HEK293 (cell line): ENCODE measurements around the gene MSRB3.

Experiments used
- CTCF ChIP-seq: fragments of 450-650 bp; formaldehyde crosslinking; IDR thresholded peaks from 2 replicates; pipeline ENCODE4 v1.5.1; 2016; ENCODE audit warnings: missing biosample characterization, missing genetic modification characterization
- ZNF16 ChIP-seq: fragments of 450-650 bp; formaldehyde crosslinking; IDR thresholded peaks from 2 replicates; pipeline ENCODE4 v1.5.1; 2016; ENCODE audit warnings: low read depth, missing biosample characterization, missing genetic modification characterization
- ZNF571 ChIP-seq: fragments of 450-650 bp; formaldehyde crosslinking; IDR thresholded peaks from 2 replicates; pipeline ENCODE4 v1.5.0; 2017; ENCODE audit warnings: missing biosample characterization, missing genetic modification characterization
- ZNF707 ChIP-seq: fragments of 450-650 bp; formaldehyde crosslinking; IDR thresholded peaks from 2 replicates; pipeline ENCODE4 v1.5.1; 2016; ENCODE audit warnings: missing biosample characterization, missing genetic modification characterization
- TF ChIP-seq, protein P1 (sequence below): fragments of 450-650 bp; formaldehyde crosslinking; IDR thresholded peaks from 2 replicates; pipeline ENCODE4 v1.5.1; 2016; ENCODE audit warnings: missing biosample characterization, missing genetic modification characterization

DNA sequence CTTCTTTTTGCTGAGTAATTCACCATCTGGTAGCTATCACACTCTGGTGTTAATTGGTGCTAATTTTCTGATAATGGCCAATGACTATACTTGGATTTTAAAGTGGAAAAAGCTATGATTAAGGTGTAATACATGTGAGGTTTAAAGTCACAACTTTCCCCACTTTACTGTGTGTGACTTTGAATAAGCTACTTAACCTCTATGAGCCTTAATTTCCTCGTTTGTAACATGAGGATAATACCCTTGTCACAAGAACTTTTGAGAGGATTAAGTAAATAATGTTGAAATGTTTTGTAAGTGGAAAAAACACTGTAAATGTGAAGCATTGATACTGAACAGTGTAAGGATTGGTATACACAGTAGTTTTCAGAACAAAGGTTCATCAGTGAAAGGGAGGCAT, 65.3 kb downstream of the MSRB3 start:
- TF ChIP-seq CTCF (tag by site-specific recombination), result no peak
- no peak for TF ChIP-seq ZNF571
- no peak for TF ChIP-seq ZNF707
- TF ChIP-seq ZNF16 (tag by site-specific recombination), result no peak
- TF ChIP-seq, protein P1, sequence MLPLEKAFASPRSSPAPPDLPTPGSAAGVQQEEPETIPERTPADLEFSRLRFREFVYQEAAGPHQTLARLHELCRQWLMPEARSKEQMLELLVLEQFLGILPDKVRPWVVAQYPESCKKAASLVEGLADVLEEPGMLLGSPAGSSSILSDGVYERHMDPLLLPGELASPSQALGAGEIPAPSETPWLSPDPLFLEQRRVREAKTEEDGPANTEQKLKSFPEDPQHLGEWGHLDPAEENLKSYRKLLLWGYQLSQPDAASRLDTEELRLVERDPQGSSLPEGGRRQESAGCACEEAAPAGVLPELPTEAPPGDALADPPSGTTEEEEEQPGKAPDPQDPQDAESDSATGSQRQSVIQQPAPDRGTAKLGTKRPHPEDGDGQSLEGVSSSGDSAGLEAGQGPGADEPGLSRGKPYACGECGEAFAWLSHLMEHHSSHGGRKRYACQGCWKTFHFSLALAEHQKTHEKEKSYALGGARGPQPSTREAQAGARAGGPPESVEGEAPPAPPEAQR (tag by site-specific recombination), result no peak
